ENCODE data around the gene ITSN2.
A peak's percentile ranks its signal among the peaks of the same experiment; 100 is the strongest.

ITSN2 gene

DNA sequence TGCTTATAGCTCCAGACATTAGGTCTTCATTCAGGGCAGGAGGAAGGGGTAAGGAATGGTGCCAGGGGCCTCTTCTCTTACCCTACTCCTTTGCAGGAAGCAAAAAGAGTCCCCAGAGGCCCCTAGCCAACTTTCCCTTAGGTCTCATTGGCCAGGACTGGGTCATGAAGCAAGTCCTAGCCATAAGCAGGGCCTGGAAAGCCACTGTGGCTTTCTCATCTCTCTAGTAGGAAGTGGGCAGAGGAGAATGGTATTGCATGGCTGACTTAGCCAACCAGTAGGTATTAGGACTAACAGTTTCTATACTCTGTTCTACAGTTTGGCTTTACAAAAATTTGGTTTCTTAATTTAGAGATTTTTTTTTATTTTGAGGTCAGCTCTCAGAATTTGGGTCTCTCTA lies 180.7 kb downstream of the ITSN2 start:
- DNase-seq (ENCODE audit: low read depth in 3 of 3), result no peak

DNA sequence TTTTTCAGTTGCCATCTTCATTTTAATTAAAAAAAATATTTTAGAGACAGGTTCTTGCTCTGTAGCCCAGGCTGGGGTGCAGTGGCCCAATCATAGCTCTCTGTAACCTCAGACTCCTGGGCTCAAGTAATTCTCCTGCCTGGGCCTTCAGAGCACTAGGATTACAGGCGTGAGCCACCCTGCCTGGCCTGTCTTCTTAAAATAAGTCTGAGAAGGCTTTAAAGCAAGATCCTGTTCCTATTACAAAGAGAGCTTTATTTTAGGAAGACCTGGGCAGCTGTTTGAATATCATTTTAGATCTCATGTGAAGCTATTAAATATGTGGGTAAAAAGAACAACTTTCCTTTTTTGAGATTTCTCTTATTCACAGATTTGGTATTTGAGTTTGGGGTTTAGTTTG lies 184.0 kb downstream of the ITSN2 start:
- DNase-seq (ENCODE audit: low read depth in 3 of 3), result no peak

DNA sequence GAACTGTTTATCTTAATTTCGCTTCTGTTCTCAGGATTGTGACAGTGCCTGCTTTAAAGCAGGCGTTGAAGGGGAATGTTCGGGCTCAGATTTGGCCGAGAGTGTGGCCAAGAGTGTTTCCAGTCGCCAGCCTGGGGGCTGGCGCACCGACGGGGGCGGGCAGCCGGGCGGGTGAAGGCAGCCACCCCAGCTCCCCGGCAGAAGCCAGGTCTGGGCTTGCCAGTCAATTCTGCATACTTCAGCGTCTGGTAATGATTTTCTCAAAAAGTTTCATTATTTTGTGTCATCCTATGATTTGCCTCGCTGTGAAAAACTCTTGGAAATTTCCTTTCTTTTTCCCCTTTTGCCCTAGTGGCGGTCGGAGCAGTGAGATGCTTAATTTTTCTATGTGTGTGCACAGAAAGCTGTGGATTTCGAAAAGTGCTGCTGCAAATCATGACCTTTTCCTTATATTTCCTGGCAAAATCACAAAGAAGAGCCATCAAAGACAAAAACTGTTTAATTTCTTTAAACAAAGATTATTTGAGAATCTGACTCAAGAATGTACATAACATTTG lies 184.6 kb downstream of the ITSN2 start:
- DNase-seq (ENCODE audit: low read depth in 3 of 3), result no peak

DNA sequence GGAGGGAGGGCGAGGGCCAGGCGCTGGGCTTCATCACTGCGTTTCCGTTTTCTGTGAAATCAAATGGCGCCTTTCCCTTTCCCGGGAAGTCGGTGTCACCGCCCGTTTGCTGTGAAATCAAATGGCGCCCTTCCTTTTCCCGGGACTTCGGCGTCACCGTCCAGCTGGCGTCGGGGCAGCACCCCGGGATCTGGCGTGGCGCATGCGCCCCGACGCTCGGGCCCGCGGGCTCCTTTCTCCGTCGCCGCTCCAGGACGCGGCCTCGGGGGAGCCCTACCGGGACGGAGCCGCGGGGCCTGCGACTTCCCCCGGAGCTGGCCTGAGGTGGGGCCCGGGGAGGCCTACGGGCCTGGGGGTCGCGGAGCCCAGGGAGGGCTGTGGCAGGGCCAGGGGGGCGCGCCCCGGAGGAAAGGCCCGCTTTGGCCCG lies 185.5 kb downstream of the ITSN2 start, which contains the start of gene FAM228A:
Gene FAM228A (plus strand): TSS at position 203 of the 427 bp plus-strand sequence. CDS start 428 bp downstream, outside the sequence.
- DNase-seq (ENCODE audit: low read depth in 3 of 3), result no peak

GRCh38 chr2:24169023-24169422 lies 191.3 kb downstream of the ITSN2 start:
- DNase-seq (ENCODE audit: low read depth in 3 of 3), result no peak

- peak; percentile 9 to 26 (median 18) for DNase-seq (ENCODE audit: low read depth in 3 of 3)
Observed at GRCh38 chr2:24164416-24164973, 195.8 kb downstream of the ITSN2 start.

- no peak for DNase-seq (ENCODE audit: low read depth in 3 of 3)
Observed at GRCh38 chr2:24163601-24164000, 196.7 kb downstream of the ITSN2 start.

GRCh38 chr2:24163186-24163585 lies 197.2 kb downstream of the ITSN2 start:
- DNase-seq (ENCODE audit: low read depth in 3 of 3), result no peak

DNA sequence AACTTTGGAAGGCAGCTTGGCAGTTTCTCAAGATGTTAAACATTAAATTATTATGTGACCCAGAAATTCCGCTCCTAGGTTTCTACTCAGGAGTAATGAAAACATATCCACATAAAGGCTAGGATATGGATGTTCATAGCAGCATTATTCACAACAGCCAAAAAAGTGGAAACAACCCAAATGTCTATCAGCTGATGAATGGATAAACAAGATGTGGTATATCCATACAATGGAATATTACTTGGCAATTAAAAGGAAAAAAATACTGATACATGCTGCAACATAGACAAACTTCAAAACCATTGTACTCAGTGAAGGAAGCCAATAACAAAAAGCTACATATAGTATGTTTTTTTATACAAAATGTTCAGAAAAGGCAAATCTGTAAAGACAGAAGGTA lies 197.8 kb downstream of the ITSN2 start:
- DNase-seq (ENCODE audit: low read depth in 3 of 3), result no peak

GRCh38 chr2:24160761-24161160 lies 199.6 kb downstream of the ITSN2 start:
- DNase-seq (ENCODE audit: low read depth in 3 of 3), result no peak

DNA sequence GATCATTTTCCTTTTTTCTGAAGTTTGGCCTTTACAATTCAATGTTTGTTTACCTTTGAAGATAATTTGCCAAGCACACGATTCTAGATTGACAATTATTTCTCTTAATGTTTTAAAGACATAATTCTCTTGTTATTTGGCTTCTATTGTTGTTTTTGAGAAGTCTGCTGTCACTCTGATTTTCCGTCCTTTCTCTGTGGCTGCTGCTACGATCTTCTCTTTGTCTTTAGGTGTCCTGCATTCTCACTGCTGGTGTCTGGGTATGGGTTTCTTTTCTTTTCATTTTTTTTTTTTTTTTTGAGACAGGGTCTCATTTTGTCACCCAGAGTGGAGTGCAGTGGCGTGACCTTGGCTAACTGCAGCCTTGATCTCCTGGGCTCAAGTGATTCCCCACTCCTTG lies 200.6 kb downstream of the ITSN2 start:
- DNase-seq (ENCODE audit: low read depth in 3 of 3), result no peak

DNA sequence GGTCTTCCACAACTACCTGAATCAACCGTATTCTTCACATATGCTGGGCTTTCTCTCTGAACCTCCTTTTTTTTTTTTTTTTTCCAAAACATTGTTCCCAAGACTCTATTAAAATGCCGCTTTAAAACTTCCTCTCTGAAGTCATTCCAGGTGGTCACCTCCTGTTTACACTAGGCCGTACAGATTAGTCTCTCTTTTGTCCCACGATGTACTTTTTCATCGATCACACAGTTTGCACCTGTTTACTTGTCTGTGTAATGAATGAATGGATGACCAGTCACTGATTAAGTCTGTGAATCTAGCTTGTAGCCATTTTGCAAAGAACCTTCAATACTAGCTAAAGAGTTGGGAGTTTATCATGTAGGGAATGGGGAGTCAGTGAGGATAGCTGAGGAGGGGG lies 202.2 kb downstream of the ITSN2 start:
- DNase-seq (ENCODE audit: low read depth in 3 of 3), result no peak

- DNase-seq (ENCODE audit: low read depth in 3 of 3), result no peak
Observed at GRCh38 chr2:24153478-24153877, 206.9 kb downstream of the ITSN2 start.
